Measurements from ENCODE around the gene TECR. TPM values are rescaled to one million over a fixed set of nuclear protein-coding genes. Genes with fewer than 3 reads are reported as not detected.

TECR gene
- total RNA-seq, 1 experiment from 2014 or later: 232 TPM

DNA sequence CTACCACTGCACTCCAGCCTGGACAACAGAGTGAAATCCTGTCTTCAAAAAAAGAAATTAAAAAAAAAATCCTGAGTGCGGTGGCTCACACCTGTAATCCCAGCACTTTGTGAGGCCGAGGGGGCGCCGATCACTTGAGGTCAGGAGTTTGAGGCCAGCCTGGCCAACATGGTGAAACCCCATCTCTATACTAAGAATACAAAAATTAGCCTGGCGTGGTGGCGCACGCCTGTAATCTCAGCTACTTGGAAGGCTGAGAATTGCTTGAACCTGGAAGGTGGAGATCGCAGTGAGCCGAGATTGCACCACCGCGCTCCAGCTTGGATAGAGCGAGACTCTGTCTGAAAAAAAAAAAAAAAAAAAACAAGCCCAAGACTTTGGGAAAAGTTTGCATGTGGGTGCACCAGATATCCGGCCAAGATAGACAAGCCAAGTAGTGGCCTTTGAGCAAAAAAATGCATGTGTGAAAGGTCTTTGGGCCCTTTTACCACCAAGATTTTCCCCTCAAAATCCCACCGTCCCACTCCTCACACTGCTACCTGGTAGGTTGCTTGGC lies 16.9 kb upstream of the TECR start:
- CTCF ChIA-PET: no interaction called here
- Histone ChIP-seq H2AFZ (ENCODE audit: low read depth, low read length, poor library complexity, severe bottlenecking) (no peak overlapping the region), H3K4me1 (ENCODE audit: control insufficient read depth in 1 of 2, insufficient read depth in 2 of 2, low read length in 2 of 2) (peaks cover 59 to 93% of the 10 kb centered on the region in 2 experiments), H3K9me2 (ENCODE audit: insufficient read depth) (no peaks in the 10 kb centered on the region), H4K20me1 (ENCODE audit: insufficient read depth) (peaks cover 36% of the 10 kb centered on the region; the same call in 1 of the 2 replicates), H3K27me3 (ENCODE audit: insufficient read depth, low read length) (no peaks in the 10 kb centered on the region), H3K4me3 (replicated peaks in 1 of 2; ENCODE audit: low read depth in 1 of 2, low read length in 2 of 2) (no peak overlapping the region), H3K36me3 (ENCODE audit: control insufficient read depth in 1 of 2, insufficient read depth in 2 of 2, low read length in 2 of 2) (peaks cover 7 to 30% of the 10 kb centered on the region in 2 experiments; a peak in 3 of 4 replicates), H3K9me3 (ENCODE audit: control insufficient read depth in 1 of 2, insufficient read depth in 1 of 2, low read depth in 1 of 2, low read length in 2 of 2) (no peaks in the 10 kb centered on the region), H3K4me2 (ENCODE audit: low read length) (no peak overlapping the region), H3K79me2 (ENCODE audit: insufficient read depth, low read length) (peaks cover 37% of the 10 kb centered on the region), H3K27ac (ENCODE audit: low read depth, low read length) (0 out of 2 replicates have a peak overlapping the region, but pooled peaks have one; percentile 21), H3K9ac (ENCODE audit: low read length) (no peak overlapping the region)
- no peak for ATAC-seq
- POLR2A ChIA-PET: interaction anchor here (1.0 to 2.3 kb wide), 4 partner anchors 8 to 265 kb away, joined by 3 to 11 read pairs (median 4); partner anchors contain the start of gene GIPC1
- TF ChIP-seq YY1 (IDR thresholded peaks at IDR 0.05; ENCODE audit: extremely low read depth, insufficient replicate concordance, low read depth, low read length) (no peak), EZH2 (IDR thresholded peaks at IDR 0.05) (no peak), POLR2AphosphoS5 (IDR thresholded peaks at IDR 0.05; ENCODE audit: low read depth, low read length) (no peak), ZBTB33 (IDR thresholded peaks at IDR 0.05; ENCODE audit: extremely low read depth, insufficient replicate concordance, low read length) (no peak), ZNF274 (IDR thresholded peaks at IDR 0.05; ENCODE audit: low read depth, low read length) (no peak), RAD21 (IDR thresholded peaks at IDR 0.05; ENCODE audit: low read depth) (no peak), ZFX (IDR thresholded peaks at IDR 0.05) (no peak), POLR2A (IDR thresholded peaks at IDR 0.05; ENCODE audit: borderline replicate concordance, extremely low read depth, insufficient read depth, insufficient read length) (no peak)
- TF ChIP-seq, protein P1, sequence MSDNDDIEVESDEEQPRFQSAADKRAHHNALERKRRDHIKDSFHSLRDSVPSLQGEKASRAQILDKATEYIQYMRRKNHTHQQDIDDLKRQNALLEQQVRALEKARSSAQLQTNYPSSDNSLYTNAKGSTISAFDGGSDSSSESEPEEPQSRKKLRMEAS (IDR thresholded peaks at IDR 0.05): no peak
- RAD21 ChIA-PET (ENCODE audit: low non-redundant PET in 1 of 2, low total read pairs in 2 of 2, uncharacterized antibody in 2 of 2, unreplicated experiment in 2 of 2): no interaction called here
- no peak for DNase-seq (ENCODE audit: low read depth, low spot score)
- intact Hi-C loops (cut with micrococcal nuclease): no loop called here
- BruUV-seq (replicated peaks): no TSS peak
